HEK293 (cell line): Measurements from ENCODE around the gene TTC34.

Source experiments
- BCL11A ChIP-seq: fragments of 450-650 bp; formaldehyde crosslinking; IDR thresholded peaks from 2 replicates; pipeline ENCODE4 v1.5.1; 2016; ENCODE audit warnings: low read depth, missing biosample characterization, missing genetic modification characterization
- CTCF ChIP-seq: fragments of 450-650 bp; formaldehyde crosslinking; IDR thresholded peaks from 2 replicates; pipeline ENCODE4 v1.5.1; 2016; ENCODE audit warnings: missing biosample characterization, missing genetic modification characterization
- EGR2 ChIP-seq: fragments of 450-650 bp; formaldehyde crosslinking; IDR thresholded peaks from 2 replicates; pipeline ENCODE4 v1.5.1; 2016; ENCODE audit warnings: low read depth, missing biosample characterization, missing genetic modification characterization
- ELK4 ChIP-seq: IDR thresholded peaks from 2 replicates; pipeline ENCODE4 v1.6.1; 2011; ENCODE audit warnings: mild to moderate bottlenecking, low read depth, low read length, borderline replicate concordance
- KLF1 ChIP-seq: fragments of 450-650 bp; formaldehyde crosslinking; IDR thresholded peaks from 2 replicates; pipeline ENCODE4 v1.5.1; 2016; ENCODE audit warnings: missing biosample characterization, missing genetic modification characterization
- KLF16 ChIP-seq: fragments of 450-650 bp; formaldehyde crosslinking; IDR thresholded peaks from 2 replicates; pipeline ENCODE4 v1.5.1; 2017; ENCODE audit warnings: missing biosample characterization, missing genetic modification characterization
- MYNN ChIP-seq: fragments of 450-650 bp; formaldehyde crosslinking; IDR thresholded peaks from 2 replicates; pipeline ENCODE4 v1.5.1; 2016; ENCODE audit warnings: missing biosample characterization, missing genetic modification characterization, borderline replicate concordance
- REST ChIP-seq: fragments of 450-650 bp; formaldehyde crosslinking; IDR thresholded peaks from 2 replicates; pipeline ENCODE4 v1.5.1; 2016; ENCODE audit warnings: missing biosample characterization, missing genetic modification characterization
- ZBTB7A ChIP-seq: fragments of 450-650 bp; formaldehyde crosslinking; IDR thresholded peaks from 2 replicates; pipeline ENCODE4 v1.5.1; 2016; ENCODE audit warnings: low read depth, missing biosample characterization, missing genetic modification characterization
- ZNF10 ChIP-seq: fragments of 450-650 bp; formaldehyde crosslinking; IDR thresholded peaks from 2 replicates; pipeline ENCODE4 v1.5.1; 2017; ENCODE audit warnings: missing biosample characterization, missing genetic modification characterization
- ZNF133 ChIP-seq: fragments of 450-650 bp; formaldehyde crosslinking; IDR thresholded peaks from 2 replicates; pipeline ENCODE4 v1.5.1; 2016; ENCODE audit warnings: missing biosample characterization, missing genetic modification characterization
- ZNF24 ChIP-seq: fragments of 450-650 bp; formaldehyde crosslinking; IDR thresholded peaks from 2 replicates; pipeline ENCODE4 v1.5.1; 2016; ENCODE audit warnings: missing biosample characterization, missing genetic modification characterization
- ZNF561 ChIP-seq: fragments of 450-650 bp; IDR thresholded peaks from 2 replicates; pipeline ENCODE4 v1.5.1; 2018; ENCODE audit warnings: missing biosample characterization, missing genetic modification characterization, borderline replicate concordance

- TF ChIP-seq EGR2 (tag by site-specific recombination) = no peak
- no peak for TF ChIP-seq CTCF (tag by site-specific recombination)
- no peak for TF ChIP-seq KLF1
- no peak for TF ChIP-seq BCL11A (tag by site-specific recombination)
- no peak for TF ChIP-seq ZNF10 (tag by site-specific recombination)
- no peak for TF ChIP-seq ZNF133 (tag by site-specific recombination)
- TF ChIP-seq ZBTB7A (tag by site-specific recombination) = no peak
- TF ChIP-seq MYNN (tag by site-specific recombination) = no peak
- TF ChIP-seq ZNF24 = no peak
- TF ChIP-seq ELK4 = no peak
- no peak for TF ChIP-seq KLF16 (tag by site-specific recombination)
- TF ChIP-seq ZNF561 (tag by site-specific recombination) = no peak
- no peak for TF ChIP-seq REST (tag by site-specific recombination)
Observed at GRCh38 chr1:2785631-2786328, 15.7 kb downstream of the TTC34 start.
